B cell (primary cell): Measurements from ENCODE around the gene DGUOK. TPM values are rescaled to one million over a fixed set of nuclear protein-coding genes. Genes with fewer than 3 reads are reported as not detected.

Experiments
- ATAC-seq: fragments of 200-7000 bp; cut with Tn5 transposase; one replicate; pipeline ENCODE4 v1.10.0; 2021; ENCODE audit warnings: low read depth, mild to moderate bottlenecking, moderate number of reproducible peaks, moderate library complexity
- CTCF ChIA-PET: fragments of 350-600 bp; sonication (Branson Sonifier 250); formaldehyde crosslinking; loops from one replicate; lab custom pipeline; 2021; ENCODE audit warnings: antibody characterized with exemption, inconsistent platforms; lab: Charles Lee
- POLR2A ChIA-PET: fragments of 350-600 bp; sonication (Branson Sonifier 250); formaldehyde crosslinking; loops from one replicate; lab custom pipeline; 2021; ENCODE audit warnings: antibody characterized with exemption; lab: Charles Lee
- DNase-seq: peaks from one replicate; pipeline ENCODE4 v3.0.0; 2013
- H2AFZ ChIP-seq: 2 replicates; pipeline ENCODE4 v1.6.1; 2012; ENCODE audit warnings: mild to moderate bottlenecking, low read depth, low read length; ENCODE audit not compliant: insufficient read depth, poor library complexity, severe bottlenecking
- H3K27ac ChIP-seq, 2 donors: 1 replicate in 1 of 2; 2 replicates in 1 of 2; pipeline ENCODE4 v1.5.1; 2012 to 2013; ENCODE audit warnings: low read length in 2 of 2, mild to moderate bottlenecking in 2 of 2, moderate library complexity in 1 of 2
- H3K27me3 ChIP-seq, 4 experiments: fragments of 200-600 bp in 1 of 4; sonication (generic) in 1 of 4; replicated peaks in 1 of 4; 1 replicate in 2 of 4; 2 replicates in 2 of 4; pipeline versions ENCODE4 v1.6.1 to v1.7.0; 2013 to 2016; ENCODE audit warnings: low read length in 3 of 4, mild to moderate bottlenecking in 2 of 4, mixed read lengths in 1 of 4, moderate library complexity in 1 of 4; ENCODE audit not compliant: insufficient read depth in 4 of 4, control insufficient read depth in 3 of 4; ENCODE audit errors: control extremely low read depth in 1 of 4
- H3K36me3 ChIP-seq, 2 experiments: replicated peaks in 1 of 2; 1 replicate in 1 of 2; 2 replicates in 1 of 2; pipeline versions ENCODE4 v1.6.1 to v1.7.1; 2013; ENCODE audit warnings: low read length in 1 of 2; ENCODE audit not compliant: insufficient read depth in 2 of 2, control insufficient read depth in 1 of 2; ENCODE audit errors: control extremely low read depth in 1 of 2, extremely low read depth in 1 of 2
- H3K4me1 ChIP-seq, 2 donors: fragments of 200-600 bp in 1 of 2; sonication (generic) in 1 of 2; 1 replicate in 1 of 2; 2 replicates in 1 of 2; pipeline versions ENCODE4 v1.5.1 to v1.6.1; 2013 to 2017; ENCODE audit warnings: low read length in 2 of 2; ENCODE audit not compliant: control insufficient read depth in 2 of 2, insufficient read depth in 2 of 2
- H3K4me2 ChIP-seq: replicated peaks from 2 replicates; pipeline ENCODE3; 2012; ENCODE audit warnings: mild to moderate bottlenecking, low read depth, low read length; ENCODE audit not compliant: poor library complexity, severe bottlenecking
- H3K4me3 ChIP-seq, 5 experiments: fragments of 200-600 bp in 1 of 5; sonication (generic) in 1 of 5; 1 replicate in 3 of 5; 2 replicates in 2 of 5; pipeline versions ENCODE4 v1.5.1 to v1.7.0; 2011 to 2016; ENCODE audit warnings: low read length in 4 of 5, mild to moderate bottlenecking in 4 of 5, low read depth in 2 of 5, control low read depth in 1 of 5, moderate library complexity in 1 of 5; ENCODE audit not compliant: insufficient read depth in 1 of 5; ENCODE audit errors: control extremely low read depth in 1 of 5, extremely low read depth in 1 of 5
- H3K79me2 ChIP-seq: fragments of 200-600 bp; sonication (generic); one replicate; pipeline ENCODE4 v1.6.0; 2016; ENCODE audit warnings: low read length; ENCODE audit not compliant: control insufficient read depth, insufficient read depth
- H3K9ac ChIP-seq: fragments of 200-600 bp; sonication (generic); 2 replicates; pipeline ENCODE4 v1.6.1; 2017; ENCODE audit warnings: mild to moderate bottlenecking, low read length, moderate library complexity
- H3K9me3 ChIP-seq, 3 donors: one replicate each; pipeline versions ENCODE4 v1.6.1 to v1.7.1; 2013; ENCODE audit warnings: low read length in 2 of 3; ENCODE audit not compliant: control insufficient read depth in 2 of 3, insufficient read depth in 1 of 3; ENCODE audit errors: control extremely low read depth in 1 of 3
- H4K20me1 ChIP-seq: 2 replicates; pipeline ENCODE4 v1.6.0; 2012; ENCODE audit warnings: mild to moderate bottlenecking, low read length; ENCODE audit not compliant: insufficient read depth, control insufficient read depth, poor library complexity, severe bottlenecking
- H3K27ac Mint-ChIP-seq: one replicate; pipeline ENCODE4 v1.8.0; 2021; ENCODE audit warnings: mixed read lengths
- H3K27me3 Mint-ChIP-seq: one replicate; pipeline ENCODE4 v1.8.0; 2021; ENCODE audit warnings: mixed read lengths
- H3K4me1 Mint-ChIP-seq: one replicate; pipeline ENCODE4 v1.8.0; 2021; ENCODE audit warnings: mixed read lengths
- H3K4me3 Mint-ChIP-seq: one replicate; pipeline ENCODE4 v1.8.0; 2021; ENCODE audit warnings: mixed read lengths
- H3K9me3 Mint-ChIP-seq: one replicate; pipeline ENCODE4 v1.8.0; 2022; ENCODE audit warnings: mixed read lengths; ENCODE audit not compliant: insufficient read depth
- EZH2 ChIP-seq: IDR thresholded peaks from 2 replicates; pipeline ENCODE4 v1.6.1; 2012; ENCODE audit warnings: borderline replicate concordance, low read depth, mild to moderate bottlenecking, moderate library complexity, low read length; ENCODE audit not compliant: insufficient read depth, poor library complexity, severe bottlenecking
- WGBS: methylation state at CpG from one replicate; pipeline ENCODE4 v1.1.5; 2013; ENCODE audit warnings: missing lambda C conversion rate; ENCODE audit not compliant: insufficient coverage; 5-methylcytosine and 5-hydroxymethylcytosine counted together
- intact Hi-C: fragments of 100-400 bp; cut with micrococcal nuclease; formaldehyde crosslinking; loops from one replicate; pipeline ENCODE4 v1.10.0; 2022
- polyA plus RNA-seq: library from polyadenylated mRNA; depleted of rRNA; stranded (reverse); fragments of >200 nt; gene quantifications from 2 replicates; pipeline ENCODE4 v1.2.3, GENCODE V29; 2012
- total RNA-seq, 2 donors: library from RNA; stranded (reverse); fragments of 120-200 nt in 1 of 2; gene quantifications; 1 replicate in 1 of 2; 2 replicates in 1 of 2; pipeline versions ENCODE4 v1.2.3 to v1.2.4, GENCODE V29; 2013 to 2022
- TF ChIP-seq, protein P1 (sequence below): fragments of 200-600 bp; IDR thresholded peaks from one replicate; pipeline ENCODE4 v1.8.0; 2022; ENCODE audit warnings: antibody characterized with exemption, mild to moderate bottlenecking

DGUOK gene
- total and polyA plus RNA-seq, 2 donors (not counting 1 experiment from before 2014, with no cell fraction given), result 61.7 to 81.5 TPM

DNA sequence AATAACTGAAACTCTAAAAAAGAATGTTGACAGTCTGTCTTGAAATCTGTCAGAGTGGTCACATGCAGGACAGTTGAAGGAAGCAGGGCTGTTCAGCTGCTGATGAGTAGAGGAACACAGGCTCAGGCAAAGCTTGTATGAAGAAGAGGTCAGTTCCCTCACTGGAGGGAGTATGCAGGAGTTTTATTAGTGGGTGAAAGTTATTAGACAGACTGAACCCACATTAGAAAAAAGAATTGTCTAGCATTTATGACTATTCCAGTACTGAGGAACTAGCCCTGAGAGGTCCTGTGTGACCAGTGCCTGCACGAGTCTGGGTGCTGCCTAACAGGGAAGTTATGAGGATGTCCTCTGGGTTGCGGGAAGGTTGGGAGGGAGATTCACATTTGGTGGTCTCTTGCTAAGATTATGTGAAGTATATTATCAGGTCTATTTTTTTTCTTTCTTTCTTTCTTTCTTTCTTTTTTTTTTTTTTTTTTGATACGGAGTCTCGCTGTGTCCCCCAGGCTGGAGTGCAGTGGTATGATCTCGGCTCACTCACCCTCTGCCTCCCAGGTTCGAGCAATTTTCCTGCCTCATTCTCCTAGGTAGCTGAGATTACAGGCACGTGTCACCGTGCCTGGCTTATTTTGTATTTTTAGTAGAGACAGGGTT lies 67.6 kb downstream of the DGUOK start:
- Mint-ChIP-seq H3K4me3 (peak overlapping the region; percentile 5), H3K9me3 (peaks cover 4% of the 10 kb centered on the region), H3K4me1 (peaks cover 74% of the 10 kb centered on the region), H3K27ac (no peak overlapping the region), H3K27me3 (no peaks in the 10 kb centered on the region)
- intact Hi-C loops, result no loop called here
- Histone ChIP-seq H3K4me1 (peaks cover 19 to 32% of the 10 kb centered on the region in 2 donors), H3K79me2 (peaks cover 100% of the 10 kb centered on the region), H3K27ac (no peak overlapping the region), H4K20me1 (peaks cover 96% of the 10 kb centered on the region), H3K4me2 (no peak overlapping the region), H3K9ac (no peak overlapping the region), H3K27me3 (no peaks in the 10 kb centered on the region), H2AFZ (no peak overlapping the region), H3K9me3 (peaks cover 0 to 16% (median 5%) of the 10 kb centered on the region in 3 donors), H3K36me3 (peaks cover 0 to 28% of the 10 kb centered on the region in 2 experiments), H3K4me3 (no peak overlapping the region)
- TF ChIP-seq EZH2, result no peak
- TF ChIP-seq, protein P1, sequence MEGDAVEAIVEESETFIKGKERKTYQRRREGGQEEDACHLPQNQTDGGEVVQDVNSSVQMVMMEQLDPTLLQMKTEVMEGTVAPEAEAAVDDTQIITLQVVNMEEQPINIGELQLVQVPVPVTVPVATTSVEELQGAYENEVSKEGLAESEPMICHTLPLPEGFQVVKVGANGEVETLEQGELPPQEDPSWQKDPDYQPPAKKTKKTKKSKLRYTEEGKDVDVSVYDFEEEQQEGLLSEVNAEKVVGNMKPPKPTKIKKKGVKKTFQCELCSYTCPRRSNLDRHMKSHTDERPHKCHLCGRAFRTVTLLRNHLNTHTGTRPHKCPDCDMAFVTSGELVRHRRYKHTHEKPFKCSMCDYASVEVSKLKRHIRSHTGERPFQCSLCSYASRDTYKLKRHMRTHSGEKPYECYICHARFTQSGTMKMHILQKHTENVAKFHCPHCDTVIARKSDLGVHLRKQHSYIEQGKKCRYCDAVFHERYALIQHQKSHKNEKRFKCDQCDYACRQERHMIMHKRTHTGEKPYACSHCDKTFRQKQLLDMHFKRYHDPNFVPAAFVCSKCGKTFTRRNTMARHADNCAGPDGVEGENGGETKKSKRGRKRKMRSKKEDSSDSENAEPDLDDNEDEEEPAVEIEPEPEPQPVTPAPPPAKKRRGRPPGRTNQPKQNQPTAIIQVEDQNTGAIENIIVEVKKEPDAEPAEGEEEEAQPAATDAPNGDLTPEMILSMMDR, result no peak
- CTCF ChIA-PET, result no interaction called here
- POLR2A ChIA-PET, result no interaction called here
- 92% methylated on average over 4 of the region's 8 CpGs for WGBS
- DNase-seq (no peak), ATAC-seq (no peak)

DNA sequence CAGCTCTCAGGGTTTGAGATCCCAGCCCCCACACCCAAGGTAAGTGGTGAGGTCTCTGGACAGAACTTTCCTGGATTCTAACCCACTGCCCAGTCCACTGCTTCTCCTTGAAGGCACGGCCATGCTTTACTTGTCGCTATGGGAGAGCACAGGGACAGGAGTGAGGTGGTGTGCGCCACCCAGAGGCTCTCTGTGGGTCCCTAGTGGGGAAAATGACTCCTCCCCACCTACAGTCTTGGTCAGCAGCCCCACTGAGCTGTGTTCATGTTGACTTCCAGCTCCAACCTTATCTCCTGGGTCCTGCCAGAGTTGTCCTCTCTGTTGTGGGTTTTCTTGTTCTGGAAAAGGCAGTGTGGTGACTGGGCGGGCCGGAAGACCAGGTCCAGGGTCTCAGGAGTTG lies 69.1 kb downstream of the DGUOK start:
- Mint-ChIP-seq H3K4me3 (no peak overlapping the region), H3K4me1 (peaks cover 74% of the 10 kb centered on the region)
- intact Hi-C loops, result no loop called here

More for the DNA sequence above, 69.1 kb downstream of the DGUOK start:
- 80% methylated on average over 1 of the region's 5 CpGs for WGBS
- ATAC-seq (no peak), DNase-seq (no peak)
- peaks cover 96% of the 10 kb centered on the region for H4K20me1 ChIP-seq
- no peaks in the 10 kb centered on the region for H3K27me3 Mint-ChIP-seq
- H3K27me3 ChIP-seq, result no peaks in the 10 kb centered on the region
- CTCF ChIA-PET, result interaction anchor here (1.0 to 2.4 kb wide), 4 partner anchors 9 to 172 kb away, joined by 3 to 6 read pairs (median 4); no protein-coding TSS in a partner anchor
- TF ChIP-seq, protein P1, result no peak
- TF ChIP-seq EZH2, result no peak
- H2AFZ ChIP-seq, result no peak overlapping the region
- H3K9ac ChIP-seq, result no peak overlapping the region
- H3K4me2 ChIP-seq, result no peak overlapping the region
- no peak overlapping the region for H3K27ac ChIP-seq
- peaks cover 4% of the 10 kb centered on the region for H3K9me3 Mint-ChIP-seq
- H3K4me1 ChIP-seq, result peaks cover 18 to 32% of the 10 kb centered on the region in 2 donors
- no peak overlapping the region for H3K27ac Mint-ChIP-seq
- peaks cover 96% of the 10 kb centered on the region for H3K79me2 ChIP-seq
- H3K4me3 ChIP-seq, result no peak overlapping the region
- POLR2A ChIA-PET, result no interaction called here
- peaks cover 0 to 16% (median 5%) of the 10 kb centered on the region in 3 donors for H3K9me3 ChIP-seq
- peaks cover 0 to 17% of the 10 kb centered on the region in 2 experiments for H3K36me3 ChIP-seq
